Activated naive CD4-positive, alpha-beta T cell treated with anti-CD3 and anti-CD28 coated beads for 36 hours (primary cell): ENCODE measurements around the gene ZNRF3. TPM values are rescaled to one million over a fixed set of nuclear protein-coding genes. Genes with fewer than 3 reads are reported as not detected.
"Not testable (repeated sequence)": the region's sequence is repeated elsewhere in the genome, so short reads cannot be mapped to it uniquely, and the experiment has no call there.

ENCODE experiments used
- CTCF ChIA-PET: fragments of 350-600 bp; sonication (Branson Sonifier 250); formaldehyde crosslinking; loops from one replicate; lab custom pipeline; 2021; ENCODE audit warnings: antibody characterized with exemption; lab: Charles Lee
- DNase-seq: peaks from one replicate; pipeline ENCODE4 v3.0.0-alpha.2; 2020
- H3K27ac Mint-ChIP-seq: one replicate; pipeline ENCODE4 v1.8.0; 2021; ENCODE audit warnings: mild to moderate bottlenecking, mixed read lengths
- H3K27me3 Mint-ChIP-seq: one replicate; pipeline ENCODE4 v1.8.0; 2021; ENCODE audit warnings: low read depth, mixed read lengths
- H3K36me3 Mint-ChIP-seq: one replicate; pipeline ENCODE4 v1.8.0; 2021; ENCODE audit warnings: low read depth, mixed read lengths
- H3K4me1 Mint-ChIP-seq: one replicate; pipeline ENCODE4 v1.8.0; 2021; ENCODE audit warnings: low read depth, mixed read lengths
- H3K4me3 Mint-ChIP-seq: one replicate; pipeline ENCODE4 v1.8.0; 2021; ENCODE audit warnings: mild to moderate bottlenecking, moderate library complexity, mixed read lengths
- H3K9me3 Mint-ChIP-seq: one replicate; pipeline ENCODE4 v1.8.0; 2021; ENCODE audit warnings: mixed read lengths
- intact Hi-C: fragments of 100-400 bp; cut with micrococcal nuclease; formaldehyde crosslinking; loops from one replicate; pipeline ENCODE4 v1.15.1; 2023
- total RNA-seq, 2 experiments: library from RNA; stranded (reverse); gene quantifications; one replicate each; pipeline ENCODE4 v1.2.3, GENCODE V29; 2021

Gene ZNRF3
- total RNA-seq, 2 experiments from 2014 or later: 1.6 to 2.2 TPM

DNA sequence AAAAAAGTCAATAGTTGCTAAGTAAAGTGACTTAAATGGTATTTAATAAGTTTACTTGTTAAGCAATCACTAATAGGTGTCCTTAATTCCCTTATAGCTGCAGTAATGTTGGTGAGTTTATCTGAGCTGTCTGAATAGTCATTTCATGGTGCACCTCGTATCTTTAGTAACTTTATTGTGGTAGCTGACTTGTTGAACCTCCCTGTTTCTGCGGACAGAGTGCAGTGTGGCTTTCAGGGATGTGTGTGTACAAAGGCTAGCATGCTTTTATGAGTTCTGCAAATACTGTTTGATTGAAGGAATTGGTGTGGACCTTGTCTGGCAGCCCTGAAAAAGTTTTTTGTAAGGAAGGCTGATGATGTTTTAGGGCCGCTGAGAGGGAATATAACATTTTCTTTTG lies 2.6 kb downstream of the ZNRF3 start:
- H3K27me3 Mint-ChIP-seq: peaks cover 23% of the 10 kb centered on the region
- CTCF ChIA-PET: interaction anchor here (0.6 to 2.4 kb wide), 4 partner anchors 9 to 154 kb away, joined by 3 to 7 read pairs (median 3); no protein-coding TSS in a partner anchor

DNA sequence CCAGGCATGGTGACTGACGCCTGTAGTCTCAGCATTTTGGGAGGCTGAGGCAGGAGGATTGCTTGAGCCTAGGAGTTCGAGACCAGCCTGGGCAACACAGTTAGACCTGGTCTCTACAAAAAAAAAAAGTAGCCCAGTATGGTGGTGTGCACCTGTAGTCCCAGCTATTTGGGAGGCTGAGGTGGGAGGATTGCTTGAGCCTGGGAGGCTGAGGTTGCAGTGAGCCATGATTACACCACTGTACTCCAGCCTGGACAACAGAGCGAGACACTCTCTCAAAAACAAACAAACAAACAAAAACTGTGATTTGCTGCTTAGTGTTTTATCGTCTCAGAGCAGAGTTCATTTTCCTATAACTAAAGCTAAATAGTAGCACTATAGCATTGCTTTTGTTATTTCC lies 3.3 kb downstream of the ZNRF3 start:
- H3K4me3 Mint-ChIP-seq, H3K9me3 Mint-ChIP-seq, intact Hi-C loops, DNase-seq, H3K36me3 Mint-ChIP-seq, H3K27ac Mint-ChIP-seq: not testable (repeated sequence)
- Mint-ChIP-seq H3K4me1 (peaks cover 27% of the 10 kb centered on the region), H3K27me3 (peaks cover 23% of the 10 kb centered on the region)
- CTCF ChIA-PET: interaction anchor here (0.6 to 1.1 kb wide), 3 partner anchors 8 to 57 kb away, joined by 3 read pairs; no protein-coding TSS in a partner anchor

More for the DNA sequence above, 2.6 kb downstream of the ZNRF3 start:
- no peaks in the 10 kb centered on the region for H3K9me3 Mint-ChIP-seq
- H3K27ac Mint-ChIP-seq: no peak overlapping the region
- intact Hi-C loops: no loop called here
- no peak overlapping the region for H3K4me3 Mint-ChIP-seq
- H3K4me1 Mint-ChIP-seq: peaks cover 25% of the 10 kb centered on the region
- H3K36me3 Mint-ChIP-seq: no peaks in the 10 kb centered on the region
- no peak for DNase-seq

DNA sequence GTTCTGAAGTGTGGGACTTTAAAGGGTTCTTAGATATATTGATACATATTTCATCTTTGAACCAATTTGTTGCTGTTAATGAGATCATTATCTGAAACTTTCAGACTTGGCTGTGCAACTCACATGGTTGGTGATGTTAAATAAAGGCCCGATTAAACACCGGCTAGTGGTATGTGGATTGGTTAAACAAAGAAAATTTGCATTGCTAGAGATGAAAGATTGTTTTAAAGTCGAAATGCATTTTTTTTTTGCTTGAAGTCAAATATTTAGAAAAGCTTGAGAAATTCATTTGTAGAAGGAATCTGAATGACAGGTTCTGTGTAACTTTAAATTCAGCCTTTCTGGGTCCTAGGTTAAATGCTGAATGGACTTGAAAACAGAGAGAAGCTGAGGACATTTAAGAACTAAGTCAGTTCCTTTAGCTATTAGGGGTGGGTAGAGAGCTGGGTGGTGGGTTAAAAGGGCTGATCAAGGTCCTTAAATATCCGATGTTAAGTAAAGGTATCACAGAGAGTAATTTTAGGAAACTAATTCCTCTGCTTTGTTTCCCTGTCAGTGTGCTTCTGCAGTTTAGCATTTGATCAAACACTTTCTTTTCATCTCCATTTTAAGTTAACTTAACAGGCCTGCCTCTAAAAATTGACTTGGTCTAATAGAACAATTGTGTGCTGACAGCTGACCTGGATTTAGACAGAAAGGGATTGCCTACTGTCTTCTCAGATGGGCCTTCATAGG lies 4.5 kb downstream of the ZNRF3 start:
- intact Hi-C loops: no loop called here
- Mint-ChIP-seq H3K27me3 (peaks cover 23% of the 10 kb centered on the region), H3K4me1 (peaks cover 28% of the 10 kb centered on the region), H3K27ac (no peak overlapping the region), H3K36me3 (no peaks in the 10 kb centered on the region), H3K9me3 (no peaks in the 10 kb centered on the region), H3K4me3 (no peak overlapping the region)
- no peak for DNase-seq
- CTCF ChIA-PET: no interaction called here

DNA sequence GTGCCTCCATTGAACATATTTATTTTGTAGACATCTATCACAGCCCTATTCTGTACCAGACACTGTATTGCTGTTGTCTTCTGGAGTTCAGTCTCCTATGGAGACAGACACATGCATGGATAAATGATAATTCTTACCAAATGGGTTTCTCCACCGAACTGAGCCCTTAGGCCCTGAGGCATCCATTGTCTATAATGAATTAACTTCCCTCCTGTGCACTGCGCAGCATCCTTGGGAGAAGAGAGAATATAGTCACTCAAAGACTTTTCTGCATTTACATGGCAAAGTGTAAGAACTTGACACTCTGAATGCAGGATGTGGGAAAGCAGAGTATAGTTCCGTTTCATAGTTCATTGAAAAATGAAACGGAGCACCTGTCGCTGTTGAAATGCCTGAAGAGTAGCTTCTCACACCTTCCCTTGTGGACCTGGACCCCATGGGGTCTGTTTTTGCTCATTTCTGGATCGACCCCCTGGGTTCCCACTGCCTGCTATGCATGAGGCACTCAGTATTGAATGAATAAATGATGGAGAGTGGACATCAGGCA lies 6.2 kb downstream of the ZNRF3 start:
- H3K4me1 Mint-ChIP-seq: peaks cover 23% of the 10 kb centered on the region
- CTCF ChIA-PET: interaction anchor here (0.8 kb wide), 1 partner anchor 17 kb away, joined by 3 read pairs; no protein-coding TSS in a partner anchor
- H3K9me3 Mint-ChIP-seq: no peaks in the 10 kb centered on the region
- no peak overlapping the region for H3K27ac Mint-ChIP-seq
- intact Hi-C loops: no loop called here
- H3K27me3 Mint-ChIP-seq: peaks cover 20% of the 10 kb centered on the region
- no peak for DNase-seq
- no peaks in the 10 kb centered on the region for H3K36me3 Mint-ChIP-seq
- no peak overlapping the region for H3K4me3 Mint-ChIP-seq

DNA sequence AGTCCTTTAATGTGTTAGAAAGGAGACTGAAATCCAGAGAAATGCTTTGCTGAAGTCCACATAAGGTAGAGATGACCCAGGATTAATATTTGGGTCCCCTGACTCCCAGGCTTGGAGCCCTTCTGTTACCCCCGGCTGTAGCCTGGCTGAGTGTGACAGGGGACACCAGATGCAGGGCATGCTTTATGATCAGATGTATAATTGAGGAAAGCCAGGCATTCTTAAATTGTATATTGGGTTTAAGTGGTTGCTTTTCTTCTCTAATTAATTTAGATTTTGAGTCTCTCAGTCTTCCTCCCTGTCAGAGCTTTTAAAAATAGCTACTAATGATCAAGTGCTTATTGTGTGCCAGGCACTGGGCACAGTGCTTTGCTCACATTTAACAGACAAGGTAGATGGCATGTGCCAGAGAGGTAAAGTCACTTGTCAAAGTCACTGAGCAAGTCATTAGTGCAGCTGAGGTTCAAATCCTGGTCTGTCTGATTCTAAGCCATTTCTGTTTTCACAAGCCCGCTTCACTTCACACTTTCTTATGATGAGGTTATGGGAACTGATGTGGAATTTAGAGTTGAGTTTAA lies 7.9 kb downstream of the ZNRF3 start:
- intact Hi-C loops: no loop called here
- CTCF ChIA-PET: no interaction called here
- Mint-ChIP-seq H3K27ac (no peak overlapping the region), H3K27me3 (peaks cover 11% of the 10 kb centered on the region), H3K4me1 (peaks cover 17% of the 10 kb centered on the region), H3K4me3 (no peak overlapping the region), H3K36me3 (no peaks in the 10 kb centered on the region), H3K9me3 (no peaks in the 10 kb centered on the region)
- no peak for DNase-seq

DNA sequence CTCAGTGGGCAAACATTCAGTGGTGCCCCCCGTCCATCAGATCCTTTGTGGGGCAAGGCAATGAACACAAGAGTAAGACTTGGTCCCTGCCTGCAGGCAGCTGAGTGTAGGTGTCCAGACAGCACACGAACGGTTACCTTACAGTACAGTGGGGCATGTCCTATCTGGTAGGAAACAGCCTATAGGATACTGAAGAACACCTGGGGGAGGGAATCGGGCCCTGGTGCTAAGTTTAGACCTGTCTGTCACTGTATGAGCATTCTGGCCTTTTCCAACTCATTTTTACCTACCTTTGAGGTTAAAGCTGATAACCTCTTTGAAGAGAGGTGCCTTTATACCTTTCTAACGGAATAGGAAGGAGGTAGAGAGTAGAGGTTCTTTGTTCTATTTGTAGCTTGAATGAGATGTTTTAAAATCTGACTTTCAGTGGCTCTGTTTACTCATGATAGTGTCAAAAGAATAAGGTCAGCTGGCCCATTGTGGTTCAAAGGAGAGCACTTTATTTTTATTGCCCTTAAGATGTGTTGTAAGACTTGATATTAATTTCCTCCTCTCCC lies 8.9 kb downstream of the ZNRF3 start:
- peaks cover 9% of the 10 kb centered on the region for H3K27me3 Mint-ChIP-seq

DNA sequence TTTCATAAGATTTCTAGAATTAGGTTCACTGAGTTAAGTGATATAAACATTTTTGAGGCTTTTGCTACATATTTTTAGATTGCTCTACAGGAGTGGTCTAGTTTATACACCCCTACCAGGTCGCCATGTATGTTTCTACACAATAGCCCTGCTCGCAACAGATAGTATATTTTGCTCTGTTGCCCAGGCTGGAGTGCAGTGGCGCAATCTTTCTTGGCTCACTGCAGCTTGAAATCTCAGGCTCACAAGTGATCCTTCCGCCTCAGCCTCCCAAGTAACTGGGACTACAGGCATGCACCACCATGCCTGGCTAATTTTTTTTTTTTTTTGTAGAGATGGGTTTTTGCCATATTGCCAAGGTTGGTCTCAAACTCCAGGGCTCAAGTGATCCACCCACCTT lies 10.4 kb downstream of the ZNRF3 start:
- no peaks in the 10 kb centered on the region for H3K9me3 Mint-ChIP-seq
- H3K4me3 Mint-ChIP-seq: no peak overlapping the region
- CTCF ChIA-PET: no interaction called here
- peaks cover 6% of the 10 kb centered on the region for H3K27me3 Mint-ChIP-seq
- intact Hi-C loops: no loop called here
- no peaks in the 10 kb centered on the region for H3K36me3 Mint-ChIP-seq
- peaks cover 20% of the 10 kb centered on the region for H3K4me1 Mint-ChIP-seq
- no peak for DNase-seq
- H3K27ac Mint-ChIP-seq: no peak overlapping the region

More for the DNA sequence above, 8.9 kb downstream of the ZNRF3 start:
- Mint-ChIP-seq H3K4me1 (peaks cover 17% of the 10 kb centered on the region), H3K4me3 (no peak overlapping the region), H3K27ac (no peak overlapping the region), H3K36me3 (no peaks in the 10 kb centered on the region), H3K9me3 (no peaks in the 10 kb centered on the region)
- DNase-seq: no peak
- CTCF ChIA-PET: no interaction called here
- intact Hi-C loops: no loop called here

DNA sequence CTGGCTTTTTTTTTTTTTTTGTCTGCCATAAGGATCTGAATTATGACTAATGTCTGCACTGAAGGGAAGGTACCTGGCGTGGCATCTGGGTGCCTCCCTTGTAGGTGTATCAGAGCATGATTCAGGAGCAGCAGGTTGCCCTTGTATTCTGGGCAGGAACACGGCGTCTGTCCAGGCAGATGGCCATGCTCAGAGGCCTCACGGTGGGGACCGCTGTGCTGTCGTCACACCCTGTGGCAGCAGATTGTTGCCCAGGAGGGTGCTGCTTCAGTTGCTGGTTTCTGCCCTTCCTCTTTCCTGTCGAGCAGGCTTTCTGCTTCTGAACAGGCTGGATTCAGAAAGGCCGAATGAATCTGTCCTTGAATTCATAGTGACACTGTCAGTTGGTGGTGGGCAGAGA lies 11.0 kb downstream of the ZNRF3 start:
- H3K36me3 Mint-ChIP-seq: no peaks in the 10 kb centered on the region
- H3K27me3 Mint-ChIP-seq: peaks cover 4% of the 10 kb centered on the region
- H3K9me3 Mint-ChIP-seq: no peaks in the 10 kb centered on the region
- DNase-seq: no peak
- H3K27ac Mint-ChIP-seq: no peak overlapping the region
- CTCF ChIA-PET: no interaction called here
- intact Hi-C loops: no loop called here
- H3K4me3 Mint-ChIP-seq: no peak overlapping the region
- H3K4me1 Mint-ChIP-seq: peaks cover 23% of the 10 kb centered on the region

DNA sequence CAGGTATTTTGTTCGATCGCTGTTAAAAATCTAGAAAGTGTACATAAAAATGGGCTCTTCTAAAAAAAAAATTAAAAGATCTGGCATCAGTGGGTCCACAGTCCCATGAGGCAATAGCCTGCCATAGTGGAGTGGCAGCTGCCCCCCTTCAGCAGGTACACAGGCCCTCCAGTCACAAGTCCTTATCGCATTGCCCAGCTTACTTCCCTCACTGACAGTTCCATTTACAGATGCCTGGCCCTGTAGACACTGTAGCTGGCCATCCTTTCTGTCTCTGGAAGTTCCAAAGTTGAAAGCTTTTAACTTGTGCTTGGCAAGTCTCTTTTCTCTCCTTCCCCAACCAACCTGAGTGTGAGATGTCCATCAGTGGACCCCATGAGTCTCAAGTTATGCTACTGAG lies 11.4 kb downstream of the ZNRF3 start:
- Mint-ChIP-seq H3K27ac (no peak overlapping the region), H3K27me3 (peaks cover 3% of the 10 kb centered on the region), H3K9me3 (no peaks in the 10 kb centered on the region), H3K4me1 (peaks cover 23% of the 10 kb centered on the region), H3K36me3 (no peaks in the 10 kb centered on the region), H3K4me3 (no peak overlapping the region)
- CTCF ChIA-PET: interaction anchor here (0.7 kb wide), 1 partner anchor 8 kb away, joined by 3 read pairs; no protein-coding TSS in a partner anchor
- intact Hi-C loops: no loop called here
- no peak for DNase-seq

DNA sequence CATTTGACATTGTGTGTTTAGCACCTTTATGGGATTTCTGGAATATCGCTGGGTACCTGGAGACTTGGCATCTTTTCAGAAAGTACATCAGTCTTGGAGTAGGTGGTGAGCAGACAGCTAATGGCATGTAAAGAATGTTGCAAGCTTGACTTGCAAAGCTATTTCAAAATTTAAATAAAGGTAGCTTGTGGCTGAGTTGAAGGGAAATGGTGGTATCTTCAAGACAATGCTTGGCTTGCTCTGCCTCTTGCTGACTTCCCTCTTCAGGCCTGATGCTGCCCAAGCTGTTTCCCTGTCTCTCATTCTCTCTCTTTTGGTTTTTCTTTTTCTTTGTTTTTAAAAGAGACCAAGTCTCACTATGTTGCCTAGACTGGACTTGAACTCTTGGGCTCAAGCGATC lies 13.2 kb downstream of the ZNRF3 start:
- H3K27me3 Mint-ChIP-seq: peaks cover 3% of the 10 kb centered on the region
- H3K9me3 Mint-ChIP-seq: no peaks in the 10 kb centered on the region
- no peaks in the 10 kb centered on the region for H3K36me3 Mint-ChIP-seq
- CTCF ChIA-PET: interaction anchor here (0.9 to 1.2 kb wide), 2 partner anchors 41 to 69 kb away, joined by 3 to 4 read pairs; no protein-coding TSS in a partner anchor
- peaks cover 28% of the 10 kb centered on the region for H3K4me1 Mint-ChIP-seq
- no peak overlapping the region for H3K27ac Mint-ChIP-seq
- intact Hi-C loops: no loop called here
- no peak for DNase-seq
- no peak overlapping the region for H3K4me3 Mint-ChIP-seq

DNA sequence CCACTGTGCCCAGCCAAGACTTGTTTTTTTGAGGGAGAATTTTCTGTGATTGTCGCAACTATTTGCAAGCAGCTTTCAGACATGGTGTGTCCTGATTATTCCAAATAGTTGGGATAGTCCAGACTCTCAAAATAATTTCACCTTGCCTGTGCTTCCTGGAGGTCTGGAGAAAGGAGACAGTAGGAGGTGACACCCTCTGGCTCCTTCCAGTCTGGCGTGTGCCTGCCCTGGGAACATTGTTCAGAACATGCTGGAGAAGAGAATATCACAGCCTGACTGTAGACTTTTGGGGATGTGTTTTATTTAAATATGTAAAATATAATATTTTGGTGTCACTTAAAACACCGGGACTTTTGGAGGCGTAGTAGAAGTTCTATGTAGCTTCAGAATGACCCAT lies 14.9 kb downstream of the ZNRF3 start:
- intact Hi-C loops: no loop called here
- no peaks in the 10 kb centered on the region for H3K9me3 Mint-ChIP-seq
- H3K27ac Mint-ChIP-seq: no peak overlapping the region
- CTCF ChIA-PET: no interaction called here
- H3K4me1 Mint-ChIP-seq: peaks cover 18% of the 10 kb centered on the region
- no peak overlapping the region for H3K4me3 Mint-ChIP-seq
- H3K27me3 Mint-ChIP-seq: peaks cover 3% of the 10 kb centered on the region
- H3K36me3 Mint-ChIP-seq: no peaks in the 10 kb centered on the region
- no peak for DNase-seq

DNA sequence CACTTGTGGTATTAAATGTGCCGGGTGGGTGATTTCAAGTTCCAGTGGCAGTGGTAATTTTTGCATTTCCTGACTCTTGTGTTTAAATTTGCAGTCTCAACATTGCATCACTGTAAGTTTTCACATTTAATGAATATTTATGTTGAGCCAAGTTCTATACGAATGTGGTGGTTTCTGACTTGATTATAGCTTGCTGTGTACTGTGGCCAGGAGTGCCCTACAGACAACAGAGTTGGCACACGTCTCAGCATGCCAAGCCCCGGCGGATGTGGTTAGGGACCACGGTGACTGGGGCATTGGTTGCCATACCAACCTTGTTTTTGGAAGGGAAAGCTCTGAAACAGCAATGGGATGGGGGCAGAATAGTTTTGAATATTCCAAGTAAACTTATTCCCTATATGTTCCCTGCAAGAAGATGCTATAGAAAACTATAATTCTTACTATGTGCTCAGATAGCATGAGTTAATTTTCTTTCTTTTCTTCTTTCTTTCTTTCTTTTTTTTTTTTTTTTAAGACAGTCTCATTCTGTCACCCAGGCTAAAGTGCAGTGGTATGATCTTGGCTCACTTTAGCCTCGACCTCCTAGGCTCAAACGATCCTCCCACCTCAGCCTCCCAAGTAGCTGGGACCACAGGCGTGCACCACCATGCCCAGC lies 16.0 kb downstream of the ZNRF3 start:
- Mint-ChIP-seq H3K9me3 (no peaks in the 10 kb centered on the region), H3K27me3 (peaks cover 11% of the 10 kb centered on the region), H3K4me1 (peaks cover 18% of the 10 kb centered on the region), H3K36me3 (no peaks in the 10 kb centered on the region), H3K4me3 (no peak overlapping the region), H3K27ac (no peak overlapping the region)
- intact Hi-C loops: no loop called here
- peak; percentile 58 for DNase-seq
- CTCF ChIA-PET: no interaction called here
